OCI-LY7 (cell line): ENCODE results near the gene INO80E. TPM values are rescaled to one million over a fixed set of nuclear protein-coding genes. Genes with fewer than 3 reads are reported as not detected.
"Not testable (repeated sequence)": the region's sequence is repeated elsewhere in the genome, so short reads cannot be mapped to it uniquely, and the experiment has no call there.

Source experiments
- BruUV-seq: library from RNA; stranded (reverse); fragments of 400-500 nt; replicated peaks from 2 replicates; lab custom pipeline; 2021; lab: Mats Ljungman, UMichigan
- CTCF ChIA-PET: fragments of 300-600 bp; sonication (Branson Sonifier 250); formaldehyde crosslinking; loops from one replicate; lab custom pipeline; 2022; ENCODE audit warnings: antibody characterized with exemption; ENCODE audit not compliant: unreplicated experiment; lab: Charles Lee
- POLR2A ChIA-PET: fragments of 300-600 bp; sonication (Branson Sonifier 250); formaldehyde crosslinking; loops from one replicate; lab custom pipeline; 2022; ENCODE audit warnings: antibody characterized with exemption; lab: Charles Lee
- DNase-seq: peaks from one replicate; pipeline ENCODE4 v3.0.0-alpha.2; 2015; ENCODE audit warnings: low spot score
- H2AFZ ChIP-seq: fragments of 200-600 bp; sonication (generic), shearing (Covaris generic); 2 replicates; pipeline ENCODE4 v1.6.1; 2014; ENCODE audit warnings: mild to moderate bottlenecking, antibody characterized with exemption, low read length, moderate library complexity
- H3K27ac ChIP-seq: fragments of 200-600 bp; sonication (generic); 2 replicates; pipeline ENCODE4 v1.5.1; 2014; ENCODE audit warnings: mixed run types, low read depth, mild to moderate bottlenecking, moderate library complexity, low read length, inconsistent platforms; ENCODE audit not compliant: poor library complexity, severe bottlenecking
- H3K36me3 ChIP-seq: fragments of 200-600 bp; sonication (generic); 2 replicates; pipeline ENCODE4 v1.6.1; 2014; ENCODE audit warnings: mild to moderate bottlenecking, antibody characterized with exemption, low read length, moderate library complexity, mixed read lengths; ENCODE audit not compliant: insufficient read depth
- H3K4me1 ChIP-seq: fragments of 200-600 bp; sonication (generic); 2 replicates; pipeline ENCODE4 v1.5.1; 2014; ENCODE audit warnings: mild to moderate bottlenecking, low read length; ENCODE audit not compliant: insufficient read depth, poor library complexity, severe bottlenecking
- H3K4me2 ChIP-seq: fragments of 200-600 bp; sonication (generic); 2 replicates; pipeline ENCODE4 v1.6.1; 2014; ENCODE audit warnings: mild to moderate bottlenecking, low read length
- H3K4me3 ChIP-seq: fragments of 200-600 bp; sonication (generic); 2 replicates; pipeline ENCODE4 v1.5.1; 2014; ENCODE audit warnings: mild to moderate bottlenecking, low read depth, low read length; ENCODE audit not compliant: poor library complexity, severe bottlenecking
- H3K79me2 ChIP-seq: fragments of 200-600 bp; sonication (generic); 2 replicates; pipeline ENCODE4 v1.6.1; 2016; ENCODE audit warnings: low read depth, mild to moderate bottlenecking, low read length, moderate library complexity, mixed read lengths; ENCODE audit not compliant: insufficient read depth
- H3K9me2 ChIP-seq: fragments of 200-600 bp; sonication (generic); 2 replicates; pipeline ENCODE4 v1.6.1; 2016; ENCODE audit warnings: mild to moderate bottlenecking, low read length, mixed read lengths; ENCODE audit not compliant: insufficient read depth
- H3K9me3 ChIP-seq: fragments of 200-600 bp; sonication (generic); 2 replicates; pipeline ENCODE4 v1.6.1; 2014; ENCODE audit warnings: mild to moderate bottlenecking, mixed run types, low read length, mixed read lengths
- H4K20me1 ChIP-seq: fragments of 200-600 bp; sonication (generic); 2 replicates; pipeline ENCODE4 v1.6.1; 2014; ENCODE audit warnings: mild to moderate bottlenecking, antibody characterized with exemption, low read length, moderate library complexity, mixed read lengths; ENCODE audit not compliant: insufficient read depth
- CTCF ChIP-seq: fragments of 200-600 bp; sonication (generic); conservative IDR thresholded peaks from 2 replicates; pipeline ENCODE4 v1.5.1; 2014; ENCODE audit warnings: mild to moderate bottlenecking, antibody characterized with exemption, low read length, moderate library complexity, mixed read lengths
- EZH2phosphoT487 ChIP-seq: fragments of 200-600 bp; sonication (generic); IDR thresholded peaks from 2 replicates; pipeline ENCODE4 v1.6.1; 2018; ENCODE audit warnings: low read depth, borderline replicate concordance, mild to moderate bottlenecking, mixed run types, antibody characterized with exemption, low read length, moderate library complexity, mixed read lengths
- intact Hi-C: fragments of 100-400 bp; cut with micrococcal nuclease; formaldehyde crosslinking; loops from one replicate; pipeline ENCODE4 v1.10.0; 2022; ENCODE audit not compliant: unreplicated experiment
- total RNA-seq, 2 experiments: library from RNA; depleted of rRNA in 1 of 2; stranded (reverse); fragments of >200 nt in 1 of 2; shearing (Covaris generic) in 1 of 2; gene quantifications; 2 replicates each; pipeline ENCODE4 v1.2.3, GENCODE V29; 2014 to 2022

INO80E gene
- total RNA-seq, 2 experiments from 2014 or later: 88.0 to 129 TPM

- H3K4me3 ChIP-seq: no peak overlapping the region
- no peaks in the 10 kb centered on the region for H4K20me1 ChIP-seq
- DNase-seq: no peak
- POLR2A ChIA-PET: interaction anchor here (1.2 kb wide), 1 partner anchor 15 kb away, joined by 3 read pairs; the partner anchor contains the start of gene TAOK2
- no TSS peak for BruUV-seq
- intact Hi-C loops: no loop called here
- H3K9me2 ChIP-seq: no peaks in the 10 kb centered on the region
- peaks cover 42% of the 10 kb centered on the region for H3K4me1 ChIP-seq
- no peaks in the 10 kb centered on the region for H3K36me3 ChIP-seq
- H3K4me2 ChIP-seq: no peak overlapping the region
- H3K27ac ChIP-seq: no peak overlapping the region
- CTCF ChIA-PET: interaction anchor here (0.6 kb wide), 1 partner anchor 15 kb away, joined by 3 read pairs; no protein-coding TSS in a partner anchor
- no peak overlapping the region for H2AFZ ChIP-seq
- no peaks in the 10 kb centered on the region for H3K9me3 ChIP-seq
- TF ChIP-seq EZH2phosphoT487 (no peak), CTCF (no peak)
- H3K79me2 ChIP-seq: no peaks in the 10 kb centered on the region
These were observed 37.3 kb upstream of the INO80E start for GRCh38 chr16:29958756-29959155.

- peaks cover 37% of the 10 kb centered on the region for H3K4me1 ChIP-seq
- intact Hi-C loops: no loop called here
- H3K9me2 ChIP-seq: no peaks in the 10 kb centered on the region
- no peaks in the 10 kb centered on the region for H4K20me1 ChIP-seq
- no peaks in the 10 kb centered on the region for H3K36me3 ChIP-seq
- DNase-seq: no peak
- no peak overlapping the region for H3K27ac ChIP-seq
- no peaks in the 10 kb centered on the region for H3K9me3 ChIP-seq
- ChIA-PET CTCF (no interaction called here), POLR2A (interaction anchor here (1.0 to 1.2 kb wide), 2 partner anchors 15 to 30 kb away, joined by 3 to 4 read pairs; partner anchors contain the start of gene TAOK2)
- no peak overlapping the region for H3K4me3 ChIP-seq
- TF ChIP-seq EZH2phosphoT487: no peak
- no peak for TF ChIP-seq CTCF
- no peaks in the 10 kb centered on the region for H3K79me2 ChIP-seq
- no TSS peak for BruUV-seq
- no peak overlapping the region for H3K4me2 ChIP-seq
- H2AFZ ChIP-seq: no peak overlapping the region
These were observed 36.7 kb upstream of the INO80E start for GRCh38 chr16:29959293-29959692.

- H2AFZ ChIP-seq, BruUV-seq, H3K27ac ChIP-seq, H3K36me3 ChIP-seq, H4K20me1 ChIP-seq, H3K79me2 ChIP-seq, H3K4me2 ChIP-seq, H3K9me2 ChIP-seq, H3K4me3 ChIP-seq, intact Hi-C loops, CTCF ChIA-PET, H3K9me3 ChIP-seq, DNase-seq: not testable (repeated sequence)
- POLR2A ChIA-PET: interaction anchor here (0.7 to 3.4 kb wide), 4 partner anchors 13 to 109 kb away, joined by 3 to 56 read pairs (median 4); partner anchors contain the start of gene TAOK2
- H3K4me1 ChIP-seq: peaks cover 32% of the 10 kb centered on the region
These were observed 36.2 kb upstream of the INO80E start for GRCh38 chr16:29959821-29960220.
